HG02571 (cell line): ENCODE data around the gene PERCC1.

Experiments
- ATAC-seq: cut with Tn5 transposase; IDR thresholded peaks from one replicate; pipeline ENCODE4 v1.9.1; 2021; ENCODE audit warnings: mild to moderate bottlenecking, moderate library complexity; ENCODE audit not compliant: unreplicated experiment

The PERCC1 gene

GRCh38 chr16:1448536-1449116 lies 17.7 kb downstream of the PERCC1 start:
- no peak for ATAC-seq

DNA sequence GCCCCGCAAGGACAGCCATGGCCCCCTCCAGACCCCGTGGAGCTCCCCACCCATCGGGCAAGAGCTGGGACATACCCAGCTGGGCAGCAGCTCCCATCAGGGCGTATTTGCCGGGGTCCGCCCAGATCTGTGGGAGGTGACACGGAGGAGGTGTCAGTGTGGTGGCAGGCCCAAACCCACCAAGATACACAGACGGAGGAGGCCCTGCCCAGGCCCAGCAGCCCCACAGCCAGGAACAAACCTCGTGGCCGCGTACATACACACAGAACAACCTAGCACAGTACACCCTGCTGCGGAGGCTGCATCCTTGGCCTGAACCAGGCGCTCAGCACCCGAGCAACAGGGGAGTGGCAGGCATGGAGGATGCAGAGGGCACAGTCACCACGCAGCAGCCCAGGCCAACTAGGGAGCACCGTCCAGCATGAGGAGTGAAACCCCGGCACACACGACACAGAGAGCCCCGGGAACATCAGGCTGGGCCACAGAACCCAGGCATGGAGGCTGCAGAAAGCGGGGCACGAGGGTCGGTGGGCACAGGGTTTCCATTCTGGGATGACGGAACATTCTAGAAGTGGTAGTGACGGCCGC lies 18.4 kb downstream of the PERCC1 start:
- no peak for ATAC-seq

DNA sequence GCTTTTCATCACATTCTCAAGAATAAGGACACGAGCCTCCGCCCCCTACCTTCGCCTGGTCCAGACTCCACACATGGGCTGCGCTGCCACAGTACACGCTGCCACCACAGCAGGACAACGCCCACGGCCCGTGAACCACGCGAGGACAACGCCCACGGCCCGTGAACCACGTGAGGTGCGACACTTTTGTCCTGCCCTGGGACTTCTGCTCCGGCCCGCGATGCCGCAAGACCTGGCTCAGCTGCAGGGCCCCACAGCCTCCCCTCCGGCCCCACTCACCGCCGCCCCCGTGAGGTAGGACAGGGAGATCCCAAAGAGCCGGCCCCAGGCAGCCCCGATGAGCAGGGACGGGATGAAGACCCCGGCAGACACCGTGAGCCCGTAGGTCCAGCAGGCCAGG lies 19.3 kb downstream of the PERCC1 start:
- ATAC-seq = no peak

DNA sequence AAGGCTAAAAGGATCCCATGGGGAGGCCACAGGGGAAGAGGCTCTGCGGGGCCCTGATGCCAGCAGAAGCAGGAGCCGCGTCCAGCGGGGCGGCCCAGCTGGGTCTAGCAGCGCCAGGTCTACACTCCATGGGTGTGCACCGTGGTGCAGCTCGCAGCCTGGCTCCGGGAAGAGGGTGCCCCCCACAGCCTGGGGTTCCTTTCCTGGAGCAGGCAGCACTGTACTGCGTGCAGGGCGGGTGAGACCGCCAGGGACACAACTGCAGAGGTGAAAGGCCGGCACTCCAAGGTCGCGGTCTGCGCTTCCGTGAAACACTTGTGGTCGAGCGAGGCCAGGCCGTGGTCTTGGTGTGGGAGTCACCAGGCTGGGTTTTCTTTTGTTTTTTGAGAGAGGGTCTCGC lies 20.0 kb downstream of the PERCC1 start:
- no peak for ATAC-seq

DNA sequence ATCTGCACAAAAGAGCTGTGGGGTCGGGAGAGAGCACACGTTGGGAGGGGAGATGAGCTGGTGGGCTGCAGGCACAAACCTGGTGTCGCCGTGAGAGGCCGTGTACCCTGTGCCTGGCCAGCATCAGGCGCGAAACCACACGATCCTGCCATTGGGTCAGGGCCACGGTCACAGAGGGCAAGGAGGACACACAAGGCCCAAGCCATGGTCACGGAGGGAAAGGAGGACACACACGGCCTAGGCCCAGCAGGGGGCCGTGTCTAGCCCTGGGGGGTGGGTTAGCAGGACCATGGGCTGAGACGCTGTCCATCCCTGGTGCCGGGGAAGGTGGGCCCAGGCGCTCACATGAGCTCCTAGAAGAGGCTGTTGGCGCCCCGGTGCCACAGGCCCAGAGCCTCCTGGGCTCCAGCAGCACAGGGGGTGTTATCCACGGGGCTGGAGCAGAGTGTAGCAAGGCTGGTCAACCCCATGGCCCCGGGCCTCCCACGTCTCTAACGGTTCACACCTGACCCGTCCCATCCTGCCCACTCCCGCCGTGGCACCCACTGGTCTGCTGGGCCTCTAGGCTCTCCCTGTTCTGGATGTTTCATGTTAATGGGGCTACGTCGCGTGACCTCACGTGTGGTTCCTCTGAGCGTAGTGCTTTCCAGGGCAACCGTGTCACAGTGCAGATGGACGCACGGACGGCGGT lies 21.0 kb downstream of the PERCC1 start:
- no peak for ATAC-seq

GRCh38 chr16:1452530-1452929 lies 21.7 kb downstream of the PERCC1 start:
- no peak for ATAC-seq

DNA sequence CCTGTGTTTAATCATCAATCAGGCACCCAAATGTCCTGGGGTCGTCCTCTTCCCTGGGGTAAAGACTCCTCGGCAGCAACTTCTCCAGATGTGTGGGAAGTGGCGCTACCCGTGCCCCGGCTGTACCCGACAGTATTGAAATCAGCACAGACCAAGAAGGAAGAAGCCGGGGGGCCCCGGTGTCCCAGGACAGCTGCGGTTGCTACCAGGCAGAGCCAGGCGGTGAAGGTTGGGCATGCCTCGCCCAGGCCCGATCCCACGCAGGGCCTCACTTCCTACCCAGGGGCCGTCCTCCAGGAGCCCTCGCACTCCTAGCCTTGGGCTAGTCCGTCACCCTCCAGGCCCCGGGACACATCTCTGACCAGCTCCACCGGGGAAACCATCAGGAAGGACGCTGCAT lies 22.4 kb downstream of the PERCC1 start:
- ATAC-seq = no peak

GRCh38 chr16:1454561-1454960 lies 23.7 kb downstream of the PERCC1 start:
- no peak for ATAC-seq

DNA sequence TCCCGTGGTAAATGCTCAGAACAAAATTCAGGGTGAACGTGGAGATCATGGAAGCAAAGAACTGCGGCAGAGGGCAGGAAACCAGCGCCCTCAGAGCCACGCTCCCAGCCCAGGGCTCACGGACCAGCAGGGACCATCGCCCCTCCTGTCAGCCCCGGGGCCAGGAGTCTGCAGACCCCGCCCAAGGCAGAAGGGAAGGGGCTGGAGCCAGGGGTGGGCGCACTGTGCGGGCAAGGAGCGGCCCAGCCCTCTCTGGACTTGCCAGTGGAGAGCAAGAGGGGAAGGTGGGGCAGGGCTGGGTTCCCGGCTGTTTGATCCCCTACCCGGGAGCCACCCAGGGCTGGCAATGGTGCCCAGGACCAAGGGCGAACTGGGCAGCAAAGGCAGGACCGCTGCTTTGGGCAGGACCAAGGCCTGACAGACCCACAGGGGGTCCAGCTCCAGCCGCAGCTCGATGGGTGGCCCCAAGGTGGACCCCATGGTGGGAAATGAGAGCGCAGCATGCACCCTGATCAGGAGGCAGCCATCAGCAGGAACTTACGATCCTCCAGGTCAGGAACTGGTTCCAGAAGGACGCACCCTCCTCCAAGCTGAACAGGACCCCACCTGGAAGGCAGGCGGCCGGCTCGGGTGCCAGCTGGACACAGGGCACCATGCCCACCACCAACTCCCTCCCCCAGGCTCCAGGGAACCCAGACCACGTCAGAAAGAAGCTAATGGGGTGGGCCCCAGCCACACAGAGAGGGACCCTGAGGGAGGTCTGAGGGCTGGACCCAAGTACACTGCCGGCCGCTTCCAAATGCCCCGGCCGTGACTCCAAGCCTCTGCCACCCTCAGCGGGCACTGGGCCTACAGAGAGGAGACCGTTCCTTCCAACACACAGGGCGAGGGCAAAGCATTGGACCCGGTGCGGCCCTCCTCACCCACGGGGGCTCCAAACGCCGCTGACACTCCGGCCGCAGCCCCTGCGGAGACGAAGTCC lies 24.6 kb downstream of the PERCC1 start:
- no peak for ATAC-seq

DNA sequence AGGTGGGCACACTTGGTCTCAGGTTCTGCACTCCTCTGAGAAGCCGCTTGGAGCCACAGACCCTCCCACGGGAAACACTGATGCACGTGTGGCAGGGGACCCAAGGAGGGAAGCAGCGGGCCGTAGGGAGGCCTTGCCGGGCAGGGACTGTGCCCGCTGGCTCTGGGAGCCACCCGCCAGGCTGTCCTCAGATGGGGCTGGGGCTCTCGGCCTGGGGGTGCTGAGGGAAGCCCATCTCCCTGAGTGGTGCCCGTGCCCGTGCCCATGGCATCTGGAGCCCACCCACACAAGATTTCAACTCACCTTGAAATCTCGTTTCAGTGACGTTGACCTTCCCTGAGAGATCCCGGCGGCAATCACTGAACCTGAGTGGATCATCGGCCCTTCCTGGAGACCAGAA lies 26.1 kb downstream of the PERCC1 start:
- ATAC-seq = no peak

DNA sequence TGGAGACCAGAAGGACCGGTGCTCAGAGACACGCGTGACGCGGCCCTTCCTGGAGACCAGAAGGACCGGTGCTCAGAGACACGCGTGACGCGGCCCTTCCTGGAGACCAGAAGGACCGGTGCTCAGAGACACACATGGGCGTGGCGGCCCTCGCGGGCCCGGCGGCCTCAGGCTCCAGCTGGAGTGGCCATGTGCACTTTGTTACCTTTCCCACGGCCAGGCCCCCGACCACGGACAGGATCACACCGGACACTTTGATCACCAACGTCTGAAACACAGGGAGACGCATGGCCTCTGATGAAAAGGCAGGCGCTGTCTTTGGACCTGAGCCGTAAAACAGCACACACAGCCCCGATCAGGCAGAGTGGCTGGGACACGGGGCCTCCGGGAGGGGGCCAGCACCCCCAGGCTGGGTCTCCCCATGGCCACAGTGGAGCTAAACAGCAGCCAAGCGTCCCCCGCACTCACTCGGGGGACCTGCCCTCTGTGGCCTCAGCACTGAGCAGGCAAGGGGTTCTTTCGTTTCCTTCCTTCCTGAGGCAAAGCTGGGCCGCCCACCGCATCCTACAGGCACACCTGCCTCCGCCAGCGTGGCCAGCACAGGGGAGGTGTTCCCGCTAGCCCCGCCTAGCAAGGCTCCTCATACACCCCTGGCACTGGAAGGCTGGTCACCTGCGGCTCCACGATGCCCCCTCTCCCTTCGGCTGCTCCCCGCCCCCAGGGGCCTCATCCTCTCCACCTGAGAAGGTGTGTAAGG lies 26.8 kb downstream of the PERCC1 start:
- ATAC-seq = no peak

- no peak for ATAC-seq
These were observed 27.6 kb downstream of the PERCC1 start for GRCh38 chr16:1458336-1458976.

- no peak for ATAC-seq
These were observed 28.1 kb downstream of the PERCC1 start for GRCh38 chr16:1458977-1459341.

DNA sequence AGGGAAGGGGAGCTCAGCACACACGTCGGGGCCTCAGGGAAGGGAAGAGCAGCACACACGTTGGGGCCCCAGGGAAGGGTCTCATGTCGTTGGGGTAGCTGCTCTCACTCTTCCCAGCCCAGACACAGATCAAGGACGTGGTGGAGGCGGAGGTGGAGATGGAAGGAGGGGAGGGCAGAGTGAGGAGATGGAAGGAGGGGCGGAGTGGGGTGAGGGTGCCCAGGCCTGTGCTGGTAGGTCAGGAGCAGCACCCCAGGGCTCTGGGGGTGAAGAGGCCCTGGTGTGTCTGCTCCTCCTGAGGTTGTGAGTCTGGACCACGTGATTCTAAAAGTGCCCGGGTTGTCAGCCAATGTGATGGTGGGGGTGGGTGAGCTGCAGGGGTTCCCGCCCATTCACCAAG lies 29.1 kb downstream of the PERCC1 start:
- ATAC-seq = no peak

DNA sequence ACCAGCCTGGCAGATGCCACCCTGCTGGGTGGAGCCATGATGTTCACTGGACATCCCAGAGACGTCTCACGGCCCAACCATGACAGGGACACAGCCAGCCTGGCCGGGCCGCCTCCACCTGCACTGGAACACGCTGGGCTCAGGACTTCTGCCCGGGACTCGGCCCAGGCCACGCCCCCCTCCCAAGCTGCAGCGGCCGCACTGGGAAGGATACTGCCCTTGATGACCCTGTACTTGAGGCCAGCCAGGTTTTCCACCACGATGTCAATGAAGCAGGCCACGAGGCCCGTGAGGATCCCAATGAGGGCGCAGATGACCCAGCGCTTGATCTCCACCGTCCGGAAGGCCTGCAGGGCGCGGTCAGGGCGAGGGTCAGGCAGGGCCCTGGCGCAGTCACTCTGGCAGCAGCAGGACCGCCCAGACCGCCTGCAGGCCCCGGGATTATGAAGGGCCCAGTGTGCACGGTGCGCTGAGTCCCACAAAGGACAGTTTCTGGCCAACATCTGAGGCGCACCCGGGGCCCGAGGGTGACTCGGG lies 29.8 kb downstream of the PERCC1 start:
- ATAC-seq = no peak

GRCh38 chr16:1461146-1461545 lies 30.3 kb downstream of the PERCC1 start:
- ATAC-seq = no peak

DNA sequence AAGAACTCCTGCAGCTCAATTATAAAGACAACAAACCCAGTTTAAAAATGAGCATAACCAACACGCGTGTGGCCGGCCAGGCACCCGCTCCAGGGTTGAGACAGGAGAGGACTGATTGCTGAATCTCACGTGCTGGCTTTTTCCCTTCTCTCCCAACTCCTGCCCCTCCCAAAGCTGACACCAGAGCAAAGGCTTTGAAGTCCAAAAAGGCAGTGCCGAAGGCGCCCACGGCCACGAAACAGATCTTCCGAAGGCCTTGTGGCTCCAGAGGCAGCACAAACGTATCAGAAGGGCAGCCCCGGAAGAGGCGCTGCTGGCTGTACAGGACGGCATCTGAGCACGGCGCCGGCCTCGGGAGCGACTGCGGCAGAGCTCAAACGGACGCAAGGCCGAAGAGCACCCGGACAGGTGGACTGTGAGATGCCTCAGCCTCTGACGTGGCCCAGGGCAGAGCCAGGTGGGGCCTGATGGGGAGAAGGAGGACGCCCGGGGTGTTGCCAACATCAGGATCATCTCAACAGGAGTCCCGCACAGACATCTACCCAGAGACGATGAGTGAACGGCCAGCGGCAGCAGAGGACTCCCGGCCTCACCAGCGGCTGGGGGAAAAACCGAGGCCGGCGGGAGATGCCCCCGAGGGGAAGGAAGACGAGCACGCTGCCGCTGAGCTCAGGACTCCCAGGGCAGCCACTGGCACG lies 33.5 kb downstream of the PERCC1 start:
- ATAC-seq = no peak

GRCh38 chr16:1464894-1465566 lies 34.2 kb downstream of the PERCC1 start:
- no peak for ATAC-seq

DNA sequence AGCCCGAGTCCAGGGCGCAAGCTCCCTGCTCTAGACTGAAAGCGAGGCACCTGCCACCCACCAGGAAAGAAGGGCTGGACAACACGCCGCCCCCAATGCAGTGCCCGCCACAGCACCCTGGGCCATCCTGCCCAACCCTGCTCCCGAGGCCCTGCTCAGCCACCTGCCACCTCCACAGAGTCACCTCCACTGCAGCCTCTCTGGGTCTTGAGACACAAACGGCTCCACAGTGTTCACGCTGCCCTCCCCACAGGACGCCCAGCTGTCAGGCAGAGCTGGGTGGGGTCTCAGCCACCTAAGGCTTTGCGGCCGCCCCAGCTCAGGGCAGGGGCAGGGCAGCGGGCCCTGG lies 34.7 kb downstream of the PERCC1 start:
- ATAC-seq = no peak
